ENCODE measurements around the gene DMTF1. TPM values are rescaled to one million over a fixed set of nuclear protein-coding genes. Genes with fewer than 3 reads are reported as not detected.
"Not testable (repeated sequence)": the region's sequence is repeated elsewhere in the genome, so short reads cannot be mapped to it uniquely, and the experiment has no call there.

DMTF1 gene
- total RNA-seq, 1 donor from 2014 or later: 70.9 TPM

- TF ChIP-seq, protein P1, sequence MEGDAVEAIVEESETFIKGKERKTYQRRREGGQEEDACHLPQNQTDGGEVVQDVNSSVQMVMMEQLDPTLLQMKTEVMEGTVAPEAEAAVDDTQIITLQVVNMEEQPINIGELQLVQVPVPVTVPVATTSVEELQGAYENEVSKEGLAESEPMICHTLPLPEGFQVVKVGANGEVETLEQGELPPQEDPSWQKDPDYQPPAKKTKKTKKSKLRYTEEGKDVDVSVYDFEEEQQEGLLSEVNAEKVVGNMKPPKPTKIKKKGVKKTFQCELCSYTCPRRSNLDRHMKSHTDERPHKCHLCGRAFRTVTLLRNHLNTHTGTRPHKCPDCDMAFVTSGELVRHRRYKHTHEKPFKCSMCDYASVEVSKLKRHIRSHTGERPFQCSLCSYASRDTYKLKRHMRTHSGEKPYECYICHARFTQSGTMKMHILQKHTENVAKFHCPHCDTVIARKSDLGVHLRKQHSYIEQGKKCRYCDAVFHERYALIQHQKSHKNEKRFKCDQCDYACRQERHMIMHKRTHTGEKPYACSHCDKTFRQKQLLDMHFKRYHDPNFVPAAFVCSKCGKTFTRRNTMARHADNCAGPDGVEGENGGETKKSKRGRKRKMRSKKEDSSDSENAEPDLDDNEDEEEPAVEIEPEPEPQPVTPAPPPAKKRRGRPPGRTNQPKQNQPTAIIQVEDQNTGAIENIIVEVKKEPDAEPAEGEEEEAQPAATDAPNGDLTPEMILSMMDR (conservative IDR thresholded peaks at IDR 0.05; ENCODE audit: low read depth, low read length): no peak
- DNase-seq (ENCODE audit: low read depth): no peak
These were observed 82.7 kb downstream of the DMTF1 start for GRCh38 chr7:87234949-87235348.

DNA sequence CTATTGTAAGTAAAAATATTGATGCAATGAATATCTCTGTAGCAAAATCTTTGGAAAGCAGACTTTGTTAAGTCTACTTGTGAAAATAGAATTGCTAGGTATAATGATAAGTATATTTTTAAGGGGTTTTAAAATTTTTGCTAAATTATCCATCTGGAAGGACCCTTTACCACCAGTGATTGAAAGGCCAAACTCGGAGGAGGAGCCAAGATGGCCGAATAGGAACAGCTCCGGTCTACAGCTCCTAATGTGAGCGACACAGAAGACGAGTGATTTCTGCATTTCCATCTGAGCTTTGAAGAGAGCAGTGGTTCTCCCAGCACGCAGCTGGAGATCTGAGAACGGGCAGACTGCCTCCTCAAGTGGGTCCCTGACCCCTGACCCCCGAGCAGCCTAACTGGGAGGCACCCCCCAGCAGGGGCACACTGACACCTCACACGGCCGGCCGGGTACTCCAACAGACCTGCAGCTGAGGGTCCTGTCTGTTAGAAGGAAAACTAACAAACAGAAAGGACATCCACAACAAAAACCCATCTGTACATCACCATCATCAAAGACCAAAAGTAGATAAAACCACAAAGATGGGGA, 86.3 kb downstream of the DMTF1 start:
- not testable (repeated sequence) for DNase-seq (ENCODE audit: low read depth); H3K4me3 ChIP-seq (ENCODE audit: low read depth, low read length)

More at GRCh38 chr7:87234949-87235348, 82.7 kb downstream of the DMTF1 start:
- H3K4me3 ChIP-seq (ENCODE audit: low read depth, low read length): no peak overlapping the region

- H3K4me3 ChIP-seq (ENCODE audit: low read depth, low read length); DNase-seq (ENCODE audit: low read depth): not testable (repeated sequence)
These were observed 93.4 kb downstream of the DMTF1 start for GRCh38 chr7:87245671-87246070.

Other genes with a start within 250 kb of the DMTF1 start
- 1.9 and 3.4 TPM in 2 replicates for gene ELAPOR2, start 92.8 kb upstream of the DMTF1 start, total RNA-seq
- 36.2 and 37.3 TPM in 2 replicates for gene TMEM243, start 67.3 kb downstream of the DMTF1 start, total RNA-seq
- gene CROT, start 193.2 kb downstream of the DMTF1 start, total RNA-seq: 5.6 and 8.2 TPM in 2 replicates

Measured in epithelial cell of proximal tubule (primary cell).